Keratinocyte (primary cell): ENCODE data around the gene PHACTR2. TPM values are rescaled to one million over a fixed set of nuclear protein-coding genes. Genes with fewer than 3 reads are reported as not detected.

ENCODE experiments used
- DNase-seq: peaks from one replicate; pipeline ENCODE4 v3.0.0-alpha.2; 2011; ENCODE audit warnings: low read depth, missing footprints, low spot score
- FAIRE-seq: peaks from 2 replicates; lab custom pipeline; 2011; peaks lifted over from hg19 to GRCh38; lab: Jason Lieb, UNC
- H2AFZ ChIP-seq: 2 replicates; pipeline ENCODE4 v1.6.0; 2012; ENCODE audit warnings: low read length, control low read depth, inconsistent platforms; ENCODE audit not compliant: control insufficient read depth
- H3K27ac ChIP-seq: 2 replicates; pipeline ENCODE4 v1.5.1; 2011; ENCODE audit warnings: low read length; ENCODE audit not compliant: control insufficient read depth, insufficient read depth
- H3K27me3 ChIP-seq: 3 replicates; pipeline ENCODE4 v1.6.0; 2011; ENCODE audit warnings: low read length; ENCODE audit not compliant: control insufficient read depth, insufficient read depth; ENCODE audit errors: extremely low read depth
- H3K36me3 ChIP-seq, 2 experiments: 2 replicates in 1 of 2; 3 replicates in 1 of 2; pipeline ENCODE4 v1.5.1; 2011; ENCODE audit warnings: low read length in 2 of 2, mild to moderate bottlenecking in 1 of 2; ENCODE audit not compliant: control insufficient read depth in 2 of 2, insufficient read depth in 2 of 2; ENCODE audit errors: extremely low read depth in 1 of 2
- H3K4me1 ChIP-seq: 3 replicates; pipeline ENCODE4 v1.5.1; 2011; ENCODE audit warnings: low read length; ENCODE audit not compliant: control insufficient read depth, insufficient read depth; ENCODE audit errors: extremely low read depth
- H3K4me2 ChIP-seq: 3 replicates; pipeline ENCODE4 v1.6.0; 2011; ENCODE audit warnings: low read depth, low read length; ENCODE audit not compliant: control insufficient read depth, insufficient read depth; ENCODE audit errors: extremely low read depth
- H3K4me3 ChIP-seq, 3 experiments: fragments of 200-600 bp in 1 of 3; sonication (generic) in 1 of 3; 2 replicates in 2 of 3; 3 replicates in 1 of 3; pipeline ENCODE4 v1.5.1; 2011 to 2016; ENCODE audit warnings: low read length in 3 of 3, mild to moderate bottlenecking in 3 of 3, control low read depth in 2 of 3, inconsistent platforms in 1 of 3, low read depth in 1 of 3, mixed read lengths in 1 of 3, mixed run types in 1 of 3, moderate library complexity in 1 of 3; ENCODE audit not compliant: control insufficient read depth in 2 of 3, insufficient read depth in 2 of 3; ENCODE audit errors: extremely low read depth in 1 of 3
- H3K79me2 ChIP-seq: 2 replicates; pipeline ENCODE4 v1.6.0; 2012; ENCODE audit warnings: low read length; ENCODE audit not compliant: control insufficient read depth, insufficient read depth
- H3K9ac ChIP-seq: 3 replicates; pipeline ENCODE4 v1.6.0; 2011; ENCODE audit warnings: low read length; ENCODE audit not compliant: control insufficient read depth, insufficient read depth; ENCODE audit errors: extremely low read depth
- H3K9me1 ChIP-seq: 3 replicates; pipeline ENCODE4 v1.6.0; 2011; ENCODE audit warnings: low read length; ENCODE audit not compliant: control insufficient read depth, insufficient read depth; ENCODE audit errors: extremely low read depth
- H3K9me3 ChIP-seq: 2 replicates; pipeline ENCODE4 v1.5.1; 2012; ENCODE audit warnings: low read depth, low read length; ENCODE audit not compliant: control insufficient read depth
- H4K20me1 ChIP-seq: 3 replicates; pipeline ENCODE4 v1.6.0; 2011; ENCODE audit warnings: low read length; ENCODE audit not compliant: control insufficient read depth, insufficient read depth; ENCODE audit errors: extremely low read depth
- EZH2 ChIP-seq: IDR thresholded peaks from one replicate; pipeline ENCODE4 v1.6.1; 2012; ENCODE audit warnings: inconsistent platforms, mild to moderate bottlenecking, low read length, moderate library complexity
- dilution Hi-C: fragments of 300-500 bp; cut with MboI; formaldehyde crosslinking; loops from one replicate; pipeline ENCODE4 v1.7.0; 2020; ENCODE audit warnings: low sequenced_read_pairs; ENCODE audit not compliant: extremely low pct_ligation_motif_present
- polyA plus RNA-seq, 5 experiments: library from polyadenylated mRNA; depleted of rRNA in 3 of 5; stranded (reverse) in 3 of 5; stranded (forward) in 1 of 5; unstranded in 1 of 5; fragments of >200 nt; gene quantifications; 1 replicate in 1 of 5; 2 replicates in 3 of 5; 3 replicates in 1 of 5; pipeline versions ENCODE4 v1.2.1 to v1.2.3, GENCODE V29; 2011 to 2012; ENCODE audit warnings: missing spikeins in 2 of 5, low read depth in 1 of 5, low replicate concordance in 1 of 5
- TF ChIP-seq, protein P1 (sequence below), 3 experiments: IDR thresholded peaks in 1 of 3; conservative IDR thresholded peaks in 1 of 3; optimal IDR thresholded peaks in 1 of 3; 2 replicates in 2 of 3; 3 replicates in 1 of 3; pipeline versions ENCODE3 to v1.5.1; 2011; ENCODE audit warnings: low read length in 3 of 3, mild to moderate bottlenecking in 3 of 3, moderate library complexity in 2 of 3, control low read depth in 1 of 3, inconsistent platforms in 1 of 3; ENCODE audit not compliant: insufficient read depth in 2 of 3; ENCODE audit errors: extremely low read depth in 1 of 3

Gene PHACTR2
- polyA plus RNA-seq, 1 donor (not counting 4 experiments of a cell fraction or from before 2014, with no cell fraction given) = 9.4 TPM

DNA sequence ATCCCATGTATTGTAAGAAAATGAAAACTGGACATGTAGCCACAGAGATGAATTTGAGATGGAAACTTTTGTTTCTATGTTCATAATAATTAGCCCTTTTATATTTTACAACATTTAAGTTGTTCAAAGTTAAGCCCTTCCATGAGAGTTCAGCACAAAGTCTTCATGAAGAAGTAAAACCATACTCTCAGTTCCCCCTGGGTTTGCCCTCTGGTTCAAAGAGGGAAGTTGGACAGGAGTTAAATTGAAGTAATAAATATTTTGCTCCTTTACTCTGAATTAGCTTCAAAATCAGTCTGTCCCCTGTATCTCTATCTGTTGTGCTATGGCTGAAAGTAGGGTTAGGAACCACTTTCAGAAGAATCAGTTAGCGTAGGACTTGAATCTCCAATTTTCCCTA, 31.1 kb downstream of the PHACTR2 start:
- Histone ChIP-seq H4K20me1 (peaks cover 4% of the 10 kb centered on the region), H3K9ac (no peak overlapping the region), H3K36me3 (no peaks in the 10 kb centered on the region), H3K9me3 (no peaks in the 10 kb centered on the region), H3K4me1 (no peaks in the 10 kb centered on the region), H3K4me2 (no peak overlapping the region), H2AFZ (no peak overlapping the region), H3K27me3 (no peaks in the 10 kb centered on the region), H3K4me3 (no peak overlapping the region), H3K79me2 (peaks cover 10% of the 10 kb centered on the region), H3K27ac (no peak overlapping the region), H3K9me1 (peaks cover 2% of the 10 kb centered on the region)
- no peak for DNase-seq
- dilution Hi-C loops = no loop called here
- TF ChIP-seq, protein P1, sequence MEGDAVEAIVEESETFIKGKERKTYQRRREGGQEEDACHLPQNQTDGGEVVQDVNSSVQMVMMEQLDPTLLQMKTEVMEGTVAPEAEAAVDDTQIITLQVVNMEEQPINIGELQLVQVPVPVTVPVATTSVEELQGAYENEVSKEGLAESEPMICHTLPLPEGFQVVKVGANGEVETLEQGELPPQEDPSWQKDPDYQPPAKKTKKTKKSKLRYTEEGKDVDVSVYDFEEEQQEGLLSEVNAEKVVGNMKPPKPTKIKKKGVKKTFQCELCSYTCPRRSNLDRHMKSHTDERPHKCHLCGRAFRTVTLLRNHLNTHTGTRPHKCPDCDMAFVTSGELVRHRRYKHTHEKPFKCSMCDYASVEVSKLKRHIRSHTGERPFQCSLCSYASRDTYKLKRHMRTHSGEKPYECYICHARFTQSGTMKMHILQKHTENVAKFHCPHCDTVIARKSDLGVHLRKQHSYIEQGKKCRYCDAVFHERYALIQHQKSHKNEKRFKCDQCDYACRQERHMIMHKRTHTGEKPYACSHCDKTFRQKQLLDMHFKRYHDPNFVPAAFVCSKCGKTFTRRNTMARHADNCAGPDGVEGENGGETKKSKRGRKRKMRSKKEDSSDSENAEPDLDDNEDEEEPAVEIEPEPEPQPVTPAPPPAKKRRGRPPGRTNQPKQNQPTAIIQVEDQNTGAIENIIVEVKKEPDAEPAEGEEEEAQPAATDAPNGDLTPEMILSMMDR (optimal IDR thresholded peaks at IDR 0.05 in 1 of 3, IDR thresholded peaks at IDR 0.05 in 1 of 3, conservative IDR thresholded peaks at IDR 0.05 in 1 of 3; ENCODE audit: extremely low read depth in 1 of 3, insufficient read depth in 2 of 3, low read length in 3 of 3) = no peak
- no peak for TF ChIP-seq EZH2
- no peak for FAIRE-seq

DNA sequence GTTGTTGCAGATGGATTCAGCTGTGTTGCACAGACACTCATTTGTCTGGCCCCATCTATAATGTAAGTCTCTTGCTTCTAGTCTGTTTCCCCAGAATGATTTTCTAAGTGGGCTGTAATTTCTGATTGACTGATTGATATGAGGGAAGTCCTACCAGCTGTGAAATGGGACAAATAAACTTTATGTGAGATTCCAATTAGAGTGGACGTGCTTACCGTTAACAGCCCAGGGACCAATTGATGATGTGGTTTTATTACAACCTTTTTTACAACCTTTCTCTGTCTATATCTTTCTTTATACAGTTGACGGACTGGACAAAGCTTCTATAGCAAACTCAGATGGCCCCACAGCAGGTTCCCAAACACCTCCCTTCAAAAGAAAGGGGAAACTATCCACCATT, 33.9 kb downstream of the PHACTR2 start:
- dilution Hi-C loops = no loop called here
- peaks cover 2% of the 10 kb centered on the region for H3K9me1 ChIP-seq
- peaks cover 4% of the 10 kb centered on the region for H4K20me1 ChIP-seq
- peaks cover 0 to 2% of the 10 kb centered on the region in 2 experiments for H3K36me3 ChIP-seq
- no peak for FAIRE-seq
- no peak overlapping the region for H2AFZ ChIP-seq
- no peak overlapping the region for H3K9ac ChIP-seq
- no peak overlapping the region for H3K4me3 ChIP-seq
- H3K79me2 ChIP-seq = peaks cover 8% of the 10 kb centered on the region
- H3K27me3 ChIP-seq = no peaks in the 10 kb centered on the region
- TF ChIP-seq EZH2 = no peak
- TF ChIP-seq, protein P1 (optimal IDR thresholded peaks at IDR 0.05 in 1 of 3, IDR thresholded peaks at IDR 0.05 in 1 of 3, conservative IDR thresholded peaks at IDR 0.05 in 1 of 3; ENCODE audit: extremely low read depth in 1 of 3, insufficient read depth in 2 of 3, low read length in 3 of 3) = no peak
- no peak overlapping the region for H3K4me2 ChIP-seq
- H3K4me1 ChIP-seq = peaks cover under 1% of the 10 kb centered on the region
- H3K27ac ChIP-seq = no peak overlapping the region
- H3K9me3 ChIP-seq = no peaks in the 10 kb centered on the region
- DNase-seq = no peak
